Stimulated activated CD4-positive, alpha-beta T cell treated with anti-CD3 and anti-CD28 coated beads, Interleukin-4, amount 100 ng/mL, for 4 hours (primary cell): Measurements from ENCODE around the gene FHL1.

Experiments used
- DNase-seq, 2 experiments: peaks; one replicate each; pipeline ENCODE4 v3.0.0-alpha.2; 2020

The FHL1 gene

GRCh38 chrX:136190038-136190713 is 42.8 kb downstream of the FHL1 start:
- no peak for DNase-seq

DNA sequence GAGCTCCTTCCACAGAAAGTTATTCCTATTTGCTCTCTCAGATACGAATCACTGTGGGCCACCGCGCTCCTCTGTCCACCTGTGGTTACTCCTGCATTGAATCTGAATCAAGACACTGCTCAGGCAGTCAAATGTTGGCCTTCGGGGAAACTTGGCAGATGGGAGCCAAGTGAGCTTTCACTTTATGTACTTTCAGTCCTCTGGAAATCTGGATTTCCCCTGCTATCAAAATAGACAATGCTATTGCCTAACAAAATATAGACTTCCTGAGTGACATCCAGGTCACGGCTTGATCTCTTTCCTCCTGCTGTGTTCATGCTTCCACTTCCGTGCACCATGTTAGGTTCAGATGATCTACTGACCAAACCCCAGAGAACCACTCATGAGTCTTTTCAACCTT is 43.8 kb downstream of the FHL1 start:
- no peak for DNase-seq

- no peak for DNase-seq
Measured at GRCh38 chrX:136192135-136192534, 44.8 kb downstream of the FHL1 start.

- DNase-seq: no peak
Measured at GRCh38 chrX:136192839-136193414, 45.6 kb downstream of the FHL1 start.

DNA sequence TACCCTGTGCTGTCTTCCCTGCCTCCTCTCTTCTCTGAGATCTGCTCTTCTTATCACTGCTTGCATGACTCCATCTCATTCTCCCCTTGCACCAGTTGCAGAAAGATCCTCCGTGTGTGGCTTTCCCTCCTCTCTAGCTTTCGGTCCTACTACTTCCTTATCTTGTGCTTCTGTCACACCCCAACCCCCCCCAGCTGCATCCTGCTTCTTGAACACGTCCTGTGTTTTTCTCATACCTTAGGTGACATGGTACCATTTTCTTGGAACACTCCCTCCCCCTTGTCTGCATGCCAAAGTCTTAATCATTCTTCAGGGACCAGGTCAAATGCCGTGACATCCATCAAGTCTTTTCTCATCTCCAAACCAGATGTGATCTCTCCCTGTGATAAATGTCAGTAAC is 46.4 kb downstream of the FHL1 start:
- DNase-seq: no peak

- DNase-seq: no peak
Measured at GRCh38 chrX:136194536-136194935, 47.2 kb downstream of the FHL1 start.

GRCh38 chrX:136195247-136195646 is 47.9 kb downstream of the FHL1 start:
- DNase-seq: no peak

DNA sequence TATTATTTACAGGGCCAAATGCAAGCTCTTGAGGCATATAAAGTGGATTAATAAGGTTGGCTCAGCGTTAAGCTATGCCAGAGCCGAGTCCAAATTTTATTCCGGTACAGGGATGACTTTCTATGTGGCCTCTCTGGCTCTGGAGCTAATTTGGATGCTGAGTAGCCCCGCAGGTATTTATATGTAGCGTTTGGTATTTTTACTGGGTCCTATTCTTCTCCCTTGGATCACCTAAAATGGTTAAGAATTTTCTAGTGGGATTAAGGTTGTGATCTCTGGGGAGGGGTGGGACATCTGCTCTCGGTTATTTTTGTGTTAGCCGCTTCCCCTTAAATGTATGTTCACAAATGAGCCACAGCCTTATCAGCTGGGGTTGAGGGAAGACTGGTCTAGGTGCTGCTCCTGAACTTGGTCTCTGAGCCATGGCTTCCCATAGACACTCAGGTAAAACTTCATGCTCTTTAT is 49.4 kb downstream of the FHL1 start:
- DNase-seq: no peak

DNA sequence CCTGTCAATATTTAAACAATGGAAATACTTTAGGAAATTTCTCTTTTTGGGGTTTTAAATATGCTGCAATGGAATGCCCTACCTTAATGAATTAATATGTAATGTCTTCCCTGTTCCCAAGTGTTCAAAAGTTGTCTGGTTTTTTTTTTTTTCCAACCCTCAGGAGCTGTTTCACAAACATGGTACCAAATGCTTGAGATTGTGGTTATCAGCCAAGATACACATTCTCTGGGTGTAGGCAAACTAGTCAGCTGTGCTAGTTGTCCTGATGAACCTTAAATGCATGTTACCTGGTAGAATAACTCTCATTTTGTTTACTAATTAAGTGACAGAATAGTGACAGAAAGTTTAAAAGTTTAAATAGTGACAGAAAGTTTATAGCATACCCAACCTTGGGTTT is 50.7 kb downstream of the FHL1 start:
- DNase-seq: no peak

- DNase-seq: no peak
Measured at GRCh38 chrX:136198678-136199243, 51.4 kb downstream of the FHL1 start.

GRCh38 chrX:136199365-136199764 is 52.0 kb downstream of the FHL1 start:
- no peak for DNase-seq

GRCh38 chrX:136200466-136200865 is 53.1 kb downstream of the FHL1 start:
- no peak for DNase-seq

DNA sequence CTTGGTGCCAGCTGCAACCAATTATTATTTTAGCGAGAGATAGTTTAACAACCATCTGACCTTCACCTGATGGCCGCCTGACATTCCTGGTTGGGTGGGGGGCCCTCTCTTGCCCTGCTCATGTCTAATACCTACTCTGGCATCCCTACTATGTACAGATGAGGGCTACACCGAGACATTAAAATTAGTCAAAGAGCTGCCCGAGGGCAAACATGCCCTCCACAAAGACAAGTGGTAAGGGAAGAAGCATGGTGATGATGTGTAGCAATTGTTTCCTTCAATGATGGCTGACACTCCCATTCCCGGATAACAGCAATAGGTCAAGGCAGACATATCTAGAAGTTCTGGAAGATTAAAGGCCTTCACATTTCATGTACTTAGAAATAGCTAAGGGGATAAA is 54.3 kb downstream of the FHL1 start:
- DNase-seq: no peak

DNA sequence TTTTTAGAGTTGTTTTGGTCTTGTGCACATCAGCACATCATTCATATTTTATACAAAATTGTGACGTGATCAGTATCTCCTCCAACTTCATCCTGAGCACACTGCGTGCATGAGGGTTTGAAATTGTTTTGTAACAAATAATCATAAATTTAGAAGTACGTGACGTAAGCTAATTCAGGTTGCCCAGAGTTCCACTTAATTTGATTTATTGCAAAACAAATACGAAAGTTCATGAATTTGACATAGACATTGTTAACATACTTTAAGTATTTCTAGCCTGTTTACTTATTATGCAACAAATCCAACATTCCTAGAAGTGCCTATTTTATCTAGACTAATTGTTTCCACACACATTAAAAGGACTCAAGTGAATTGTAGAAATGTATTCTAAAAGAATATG is 55.6 kb downstream of the FHL1 start:
- DNase-seq: no peak

DNA sequence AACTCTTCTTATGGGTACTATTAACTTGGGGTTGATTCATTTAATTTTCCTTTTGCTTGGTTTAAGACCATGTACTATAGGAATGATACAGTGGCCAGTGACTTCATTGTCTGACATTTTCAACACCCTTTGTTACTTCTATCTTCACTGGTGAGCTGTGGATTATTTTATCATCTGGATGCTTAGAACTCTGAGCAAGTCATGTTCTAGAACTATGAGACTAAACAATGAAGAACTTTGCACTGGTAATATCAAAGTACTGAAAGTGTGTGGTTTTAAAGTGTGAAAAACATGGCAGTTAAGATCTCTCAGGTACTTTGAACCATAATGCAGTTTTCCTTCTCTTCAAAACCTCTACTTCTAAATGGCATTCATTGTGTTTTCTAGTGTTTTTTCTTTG is 56.1 kb downstream of the FHL1 start:
- no peak for DNase-seq

GRCh38 chrX:136203951-136204350 is 56.6 kb downstream of the FHL1 start:
- DNase-seq: no peak

DNA sequence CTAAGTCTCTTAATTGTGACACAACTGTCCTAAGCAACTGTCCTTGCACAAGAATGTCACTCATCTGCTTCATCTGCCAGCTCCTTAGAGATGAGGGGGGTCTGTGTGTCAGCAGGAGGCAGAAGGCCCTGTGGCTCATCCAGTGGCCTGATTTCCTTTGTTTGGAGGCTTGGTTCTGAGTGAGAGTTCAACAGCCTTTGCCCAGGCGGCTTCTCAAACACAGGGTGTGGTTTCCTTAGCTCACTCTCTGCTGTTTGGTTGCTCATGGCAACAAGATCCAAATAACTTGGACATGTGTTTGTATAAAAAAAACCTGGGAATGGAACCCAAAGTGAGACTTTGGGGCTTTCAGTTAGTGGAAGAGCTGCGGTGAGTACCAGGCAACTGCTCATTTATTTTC is 57.2 kb downstream of the FHL1 start:
- no peak for DNase-seq

GRCh38 chrX:136205882-136206380 is 58.6 kb downstream of the FHL1 start:
- no peak for DNase-seq

DNA sequence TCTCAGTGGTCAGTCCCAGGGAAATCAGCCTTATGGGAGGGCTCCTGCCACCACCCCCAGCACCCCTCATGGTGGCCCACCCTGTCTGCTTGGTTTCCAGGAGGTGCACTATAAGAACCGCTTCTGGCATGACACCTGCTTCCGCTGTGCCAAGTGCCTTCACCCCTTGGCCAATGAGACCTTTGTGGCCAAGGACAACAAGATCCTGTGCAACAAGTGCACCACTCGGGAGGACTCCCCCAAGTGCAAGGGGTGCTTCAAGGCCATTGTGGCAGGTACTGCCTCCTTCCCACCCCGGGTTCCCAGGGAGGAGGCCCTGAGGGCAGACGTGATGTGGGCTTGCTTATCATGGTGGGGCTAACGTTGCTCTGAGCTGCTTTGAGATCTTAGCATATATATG is 59.6 kb downstream of the FHL1 start:
- DNase-seq: no peak

DNA sequence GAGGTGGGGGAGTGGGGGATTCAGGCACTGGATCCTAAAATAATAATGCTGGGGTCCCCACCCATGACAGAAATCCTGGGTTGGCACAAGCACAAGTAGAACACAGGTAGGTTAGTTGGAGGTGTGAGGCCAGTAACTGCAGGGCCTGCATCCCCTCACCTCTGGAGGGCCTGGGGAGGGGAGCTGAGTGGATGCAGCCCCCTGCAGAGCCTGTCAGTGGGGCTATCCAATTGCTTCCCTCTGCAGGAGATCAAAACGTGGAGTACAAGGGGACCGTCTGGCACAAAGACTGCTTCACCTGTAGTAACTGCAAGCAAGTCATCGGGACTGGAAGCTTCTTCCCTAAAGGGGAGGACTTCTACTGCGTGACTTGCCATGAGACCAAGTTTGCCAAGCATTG is 60.2 kb downstream of the FHL1 start:
- DNase-seq: no peak

DNA sequence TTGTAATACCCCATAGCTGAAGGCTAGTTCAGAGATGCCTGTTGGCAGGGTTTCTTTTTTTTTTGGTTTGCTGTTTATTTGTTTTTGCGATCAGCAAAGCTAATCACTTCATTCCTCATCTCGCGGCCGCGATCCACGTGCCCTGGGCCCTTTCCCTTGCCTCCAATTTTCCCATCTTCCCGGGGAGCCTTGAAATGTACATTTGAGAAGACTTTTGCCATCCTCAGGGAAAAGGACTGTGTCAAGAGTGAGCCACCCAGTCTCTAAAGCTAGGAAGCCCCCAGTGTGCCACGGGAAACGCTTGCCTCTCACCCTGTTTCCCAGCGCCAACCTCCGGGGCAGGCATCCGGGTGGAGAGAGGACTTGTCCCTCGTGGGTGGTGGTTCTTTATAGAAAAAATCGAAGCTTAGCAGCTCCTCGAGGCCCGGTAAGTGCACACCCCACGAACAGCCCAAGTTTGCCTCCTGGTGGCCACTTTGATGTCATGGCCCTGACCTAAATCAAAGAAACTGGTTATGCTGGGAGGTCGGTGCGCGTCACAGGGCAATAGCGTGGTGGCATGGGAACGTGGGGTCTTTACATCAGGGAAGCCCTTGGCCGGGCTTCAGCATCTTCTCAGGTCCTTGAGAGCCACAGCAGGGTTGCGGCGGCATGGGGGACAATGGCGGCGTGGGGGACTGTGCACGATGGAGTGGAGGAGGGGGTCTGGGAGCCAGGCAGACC is 61.8 kb downstream of the FHL1 start:
- DNase-seq: peak; percentile 10 to 11

DNA sequence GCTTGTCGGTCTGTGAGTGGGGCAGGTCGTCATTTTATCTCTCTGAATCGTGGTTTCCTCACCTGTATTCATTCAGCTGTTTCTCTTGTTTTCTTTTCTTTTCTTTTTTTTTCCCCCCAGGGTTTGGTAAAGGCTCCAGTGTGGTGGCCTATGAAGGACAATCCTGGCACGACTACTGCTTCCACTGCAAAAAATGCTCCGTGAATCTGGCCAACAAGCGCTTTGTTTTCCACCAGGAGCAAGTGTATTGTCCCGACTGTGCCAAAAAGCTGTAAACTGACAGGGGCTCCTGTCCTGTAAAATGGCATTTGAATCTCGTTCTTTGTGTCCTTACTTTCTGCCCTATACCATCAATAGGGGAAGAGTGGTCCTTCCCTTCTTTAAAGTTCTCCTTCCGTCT is 62.4 kb downstream of the FHL1 start:
- DNase-seq: no peak

DNA sequence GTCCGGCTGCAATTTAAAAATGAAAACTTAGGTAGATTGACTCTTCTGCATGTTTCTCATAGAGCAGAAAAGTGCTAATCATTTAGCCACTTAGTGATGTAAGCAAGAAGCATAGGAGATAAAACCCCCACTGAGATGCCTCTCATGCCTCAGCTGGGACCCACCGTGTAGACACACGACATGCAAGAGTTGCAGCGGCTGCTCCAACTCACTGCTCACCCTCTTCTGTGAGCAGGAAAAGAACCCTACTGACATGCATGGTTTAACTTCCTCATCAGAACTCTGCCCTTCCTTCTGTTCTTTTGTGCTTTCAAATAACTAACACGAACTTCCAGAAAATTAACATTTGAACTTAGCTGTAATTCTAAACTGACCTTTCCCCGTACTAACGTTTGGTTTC is 62.9 kb downstream of the FHL1 start:
- no peak for DNase-seq

- DNase-seq: no peak
Measured at GRCh38 chrX:136210806-136211205, 63.5 kb downstream of the FHL1 start.
